Germinal center (tissue), 1 donor: ENCODE results near the gene WAC.
"Not testable (repeated sequence)": the region's sequence is repeated elsewhere in the genome, so short reads cannot be mapped to it uniquely, and the experiment has no call there.

ENCODE experiments used
- DNase-seq: peaks from one replicate; pipeline ENCODE4 v3.0.0; 2012; ENCODE audit warnings: mixed read lengths, low spot score

The WAC gene

DNA sequence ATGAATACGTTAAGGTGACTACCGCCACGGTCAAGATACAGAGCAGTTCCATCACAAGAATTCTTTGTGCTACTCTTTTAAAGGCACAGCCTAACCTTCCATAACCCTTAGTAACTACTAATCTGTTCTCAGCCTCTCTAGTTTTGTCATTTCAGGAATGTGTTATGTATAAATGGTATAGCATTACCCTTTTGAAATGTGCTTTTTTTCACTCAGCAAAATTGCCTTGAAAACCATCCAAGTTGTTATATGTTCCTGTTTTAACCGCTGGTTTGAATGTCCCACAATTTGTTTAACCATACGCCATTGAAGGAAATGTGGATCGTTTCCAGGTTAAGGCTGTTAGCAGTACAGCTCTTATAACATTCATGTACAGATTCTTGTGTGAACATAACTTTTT, 32.0 kb downstream of the WAC start:
- no peak for DNase-seq

DNA sequence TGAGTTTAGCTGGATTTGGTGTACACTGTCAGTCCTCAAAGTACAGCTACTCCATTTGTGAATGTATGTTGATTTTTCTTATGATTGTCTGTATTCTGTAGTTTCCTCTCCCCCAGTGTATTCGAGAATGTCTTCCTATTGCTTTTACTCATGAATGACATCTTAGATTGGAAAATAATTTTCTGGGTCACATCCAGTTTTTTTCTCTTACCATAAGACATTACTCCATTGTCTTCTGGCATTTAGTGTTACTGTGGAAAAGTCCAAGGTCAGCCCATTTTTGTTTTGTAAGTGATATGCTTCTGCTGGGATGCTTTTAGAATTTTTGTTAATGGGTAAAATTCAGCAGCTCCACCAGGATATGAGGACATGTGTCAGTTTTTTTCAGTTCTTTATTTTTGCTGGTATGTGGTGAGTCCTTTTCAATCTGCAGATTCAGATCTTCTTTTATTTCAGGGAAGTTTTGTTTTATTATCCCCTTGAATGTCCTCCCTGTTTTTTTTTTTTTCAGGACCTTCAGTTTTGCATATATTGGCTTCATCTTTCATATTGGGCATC, 33.6 kb downstream of the WAC start:
- DNase-seq, result no peak

DNA sequence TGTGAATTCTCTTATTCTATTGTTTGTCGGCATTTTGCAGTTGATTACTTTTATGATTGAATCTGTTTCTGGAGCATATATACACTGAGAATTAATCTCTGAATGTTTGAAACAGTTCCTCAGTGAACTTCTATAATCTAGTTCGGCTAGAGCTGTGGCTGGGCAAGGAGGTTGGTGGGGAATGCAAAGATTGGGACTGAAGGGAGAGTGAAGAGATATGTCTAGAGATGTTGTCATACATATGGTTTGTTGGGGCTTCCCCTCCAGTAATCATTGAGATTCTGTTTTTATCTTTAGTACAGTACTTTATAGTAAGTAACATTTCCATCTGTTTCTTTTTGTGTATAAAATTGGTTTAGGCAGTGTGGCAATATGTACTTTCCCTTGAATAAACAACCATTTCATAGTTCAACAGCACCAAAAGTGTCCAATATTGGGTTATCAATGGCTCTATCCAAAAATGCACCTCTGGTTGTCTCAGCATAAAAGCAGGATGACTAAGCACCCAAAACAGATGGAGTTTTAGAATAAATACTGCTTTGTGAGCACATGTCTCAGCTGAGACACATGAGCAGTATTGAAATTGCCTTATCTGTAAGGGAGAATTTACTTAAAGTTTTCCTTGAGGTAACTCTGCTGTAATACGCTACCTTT, 36.7 kb downstream of the WAC start:
- no peak for DNase-seq

DNA sequence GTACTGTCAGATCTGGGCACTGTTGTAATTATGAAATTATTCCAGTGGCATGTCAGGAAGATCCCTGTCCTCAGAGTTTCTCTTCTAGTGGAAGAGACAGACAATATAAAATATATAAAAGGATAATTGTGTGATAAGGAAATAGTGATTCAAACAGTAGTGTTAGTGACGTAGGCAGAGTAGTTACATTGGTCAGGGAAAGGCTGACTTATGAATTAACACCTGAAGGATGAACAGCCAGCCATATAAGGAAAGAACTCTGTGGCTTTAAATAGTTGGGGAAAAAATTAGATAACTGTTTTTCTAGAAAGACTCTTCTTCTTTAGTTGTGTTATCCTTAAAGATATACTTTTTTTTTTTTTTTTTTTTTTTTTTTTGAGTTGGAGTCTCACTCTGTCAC, 37.7 kb downstream of the WAC start:
- DNase-seq, result no peak

DNA sequence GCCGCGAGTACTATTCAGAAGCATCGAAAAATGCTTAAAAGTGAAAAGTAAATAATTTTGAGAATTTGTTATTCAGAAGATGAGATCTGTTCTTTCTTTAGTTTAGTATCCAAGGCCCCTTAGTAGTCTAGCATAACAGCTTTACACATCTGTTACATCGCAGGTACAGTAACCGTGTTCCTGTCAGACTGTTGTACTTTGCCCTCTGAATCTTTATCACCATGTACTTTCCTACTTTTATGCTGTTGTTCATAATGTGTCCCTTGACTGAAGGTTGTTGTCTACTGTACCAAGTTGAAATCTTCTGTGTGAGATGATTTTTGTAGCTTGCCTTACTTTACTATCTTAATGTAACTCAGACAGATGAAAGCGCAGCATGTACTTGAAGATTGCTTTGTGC, 38.3 kb downstream of the WAC start:
- no peak for DNase-seq

DNA sequence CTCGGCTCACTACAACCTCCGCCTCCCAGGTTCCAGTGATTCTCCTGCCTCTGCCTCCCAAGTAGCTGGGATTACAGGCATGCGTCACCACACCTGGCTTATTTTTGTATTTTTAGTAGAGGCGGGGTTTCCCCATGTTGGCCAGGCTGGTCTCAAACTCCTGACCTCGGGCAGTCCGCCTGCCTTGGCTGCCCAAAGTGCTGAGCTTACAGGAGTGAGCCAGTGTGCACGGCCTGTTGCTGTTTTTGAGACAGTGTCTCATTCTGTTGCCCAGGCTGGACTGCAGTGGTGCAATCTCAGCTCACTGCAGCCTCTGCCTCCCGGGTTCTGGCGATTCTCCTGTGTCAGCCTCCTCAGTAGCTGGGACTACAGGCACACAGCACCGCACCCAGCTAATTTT, 41.3 kb downstream of the WAC start:
- DNase-seq, result not testable (repeated sequence)

DNA sequence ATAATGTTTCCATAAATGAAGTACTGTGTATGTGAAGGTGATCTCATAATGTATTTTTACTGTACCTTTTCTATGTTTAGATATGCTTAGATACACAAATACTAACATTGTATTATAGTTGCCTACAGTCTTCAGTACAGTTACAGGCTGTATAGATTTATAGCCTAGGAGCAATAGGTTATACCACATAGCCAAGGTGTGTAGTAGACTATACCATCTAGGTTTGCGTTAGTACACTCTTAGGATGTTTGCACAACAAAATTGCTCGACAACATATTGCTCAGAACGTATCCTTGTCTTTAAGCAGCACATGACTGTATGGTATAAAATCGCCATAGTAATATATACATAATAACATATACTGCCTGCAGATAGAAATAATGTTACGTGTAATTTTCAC, 42.9 kb downstream of the WAC start:
- DNase-seq, result no peak

DNA sequence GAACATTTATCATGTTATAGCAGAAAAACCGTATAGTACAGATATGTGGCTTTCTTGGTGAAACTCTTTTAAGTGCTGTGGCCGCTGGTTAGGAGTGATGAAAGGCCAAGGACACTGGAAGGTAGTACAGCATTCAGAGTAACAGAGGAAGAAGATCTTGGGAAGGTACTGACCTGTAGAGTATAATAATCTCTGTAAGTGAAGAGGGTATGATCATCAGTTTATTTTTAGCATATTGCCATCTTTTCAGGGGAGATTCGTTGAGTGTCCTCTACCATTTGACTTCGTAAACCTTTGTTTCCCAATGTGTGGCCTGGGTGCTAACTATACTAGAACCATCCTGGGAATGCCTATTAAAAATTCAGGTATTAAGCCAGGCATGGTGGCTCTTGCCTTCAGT, 44.6 kb downstream of the WAC start:
- no peak for DNase-seq

DNA sequence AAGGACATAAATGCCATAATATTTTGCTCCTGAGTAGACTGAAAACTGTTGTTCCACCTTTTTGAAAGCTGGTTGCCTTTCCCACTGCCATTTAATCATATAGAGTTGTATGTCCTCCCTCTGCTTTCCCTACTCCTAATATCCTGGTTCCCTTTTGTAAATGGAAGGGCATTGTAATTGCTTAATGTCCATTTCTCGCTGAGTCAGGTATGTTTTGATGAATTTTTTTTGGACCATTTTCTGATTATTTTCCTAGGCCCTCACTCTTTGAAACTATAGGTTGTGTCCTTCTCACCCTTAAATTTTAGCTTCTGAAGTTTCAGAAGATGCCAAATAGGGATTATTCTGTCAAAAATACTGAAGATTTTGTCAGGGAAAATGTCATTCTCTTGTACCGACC, 45.5 kb downstream of the WAC start:
- DNase-seq, result no peak

DNA sequence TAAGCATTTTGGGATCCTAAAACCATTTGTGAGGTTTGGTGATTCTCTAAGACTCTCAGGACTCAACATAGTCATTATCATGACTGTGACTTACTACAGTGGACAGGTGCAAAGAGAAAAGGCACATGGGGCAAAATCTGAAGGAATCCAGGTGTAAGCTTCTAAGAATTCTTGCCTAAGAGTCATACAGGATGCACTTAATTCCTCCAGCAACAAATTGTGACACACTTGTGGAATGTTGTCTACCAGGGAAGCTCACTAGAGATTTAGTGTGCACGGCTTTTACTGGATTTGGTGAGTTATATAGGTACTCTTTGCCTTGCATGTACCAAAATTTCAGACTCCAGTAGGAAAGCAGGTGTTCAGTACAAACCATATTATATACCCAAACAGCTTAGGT, 47.9 kb downstream of the WAC start:
- no peak for DNase-seq

DNA sequence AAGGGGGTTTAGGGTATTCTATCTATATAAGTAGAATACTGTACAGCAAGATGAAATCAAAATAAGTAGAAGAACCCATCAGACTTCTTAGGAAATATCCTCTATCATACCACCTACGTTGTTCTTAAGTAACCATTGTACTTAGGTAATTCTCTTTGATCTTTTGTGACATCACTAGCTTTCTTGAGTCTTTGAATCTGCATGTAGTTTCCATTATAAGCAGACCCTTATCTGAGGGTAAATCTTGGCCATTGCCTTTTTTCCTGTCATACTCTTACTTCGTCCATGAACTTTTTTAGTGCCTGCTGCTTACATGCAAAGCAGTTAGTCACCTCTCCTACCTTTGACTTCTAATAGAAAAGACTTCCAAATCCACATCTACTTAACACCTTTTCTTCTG, 49.0 kb downstream of the WAC start:
- DNase-seq, result no peak

DNA sequence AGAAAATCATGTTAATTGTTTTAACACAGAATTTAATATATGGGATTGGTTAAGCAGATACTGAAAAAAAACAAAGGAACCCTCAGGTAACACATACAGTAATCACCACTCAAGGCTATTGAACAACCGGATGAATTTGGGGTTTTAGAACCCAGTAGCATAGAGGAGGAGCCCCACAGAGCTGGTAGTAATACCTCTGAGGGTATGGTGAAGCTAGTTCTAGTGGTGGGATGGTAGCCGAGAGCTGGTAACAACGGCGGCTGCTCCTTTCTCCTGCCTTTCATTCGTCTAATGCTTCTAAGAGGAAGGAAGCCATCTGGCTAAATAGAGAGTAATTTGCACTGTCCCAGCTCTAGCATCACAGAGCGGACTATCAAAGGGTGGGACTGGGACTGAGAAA, 52.2 kb downstream of the WAC start:
- DNase-seq, result no peak

DNA sequence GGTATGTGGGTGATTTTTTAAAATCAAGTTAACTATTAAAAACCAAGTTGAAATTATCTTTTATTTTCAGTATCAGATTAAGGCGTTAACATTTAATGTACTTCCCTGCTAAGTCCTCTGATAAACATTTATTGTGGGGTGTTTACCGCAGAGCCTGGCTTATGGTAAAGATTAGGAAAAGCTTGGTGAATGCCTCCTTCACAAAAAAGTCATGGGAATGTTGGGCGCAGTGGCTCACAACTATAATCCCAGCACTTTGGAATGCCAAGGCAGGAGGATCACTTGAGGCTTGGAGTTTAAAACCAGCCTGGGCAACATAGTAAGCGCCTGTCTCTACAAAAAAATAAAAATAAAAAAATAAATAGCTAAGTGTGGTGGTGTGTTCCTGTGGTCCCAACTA, 53.3 kb downstream of the WAC start:
- no peak for DNase-seq

DNA sequence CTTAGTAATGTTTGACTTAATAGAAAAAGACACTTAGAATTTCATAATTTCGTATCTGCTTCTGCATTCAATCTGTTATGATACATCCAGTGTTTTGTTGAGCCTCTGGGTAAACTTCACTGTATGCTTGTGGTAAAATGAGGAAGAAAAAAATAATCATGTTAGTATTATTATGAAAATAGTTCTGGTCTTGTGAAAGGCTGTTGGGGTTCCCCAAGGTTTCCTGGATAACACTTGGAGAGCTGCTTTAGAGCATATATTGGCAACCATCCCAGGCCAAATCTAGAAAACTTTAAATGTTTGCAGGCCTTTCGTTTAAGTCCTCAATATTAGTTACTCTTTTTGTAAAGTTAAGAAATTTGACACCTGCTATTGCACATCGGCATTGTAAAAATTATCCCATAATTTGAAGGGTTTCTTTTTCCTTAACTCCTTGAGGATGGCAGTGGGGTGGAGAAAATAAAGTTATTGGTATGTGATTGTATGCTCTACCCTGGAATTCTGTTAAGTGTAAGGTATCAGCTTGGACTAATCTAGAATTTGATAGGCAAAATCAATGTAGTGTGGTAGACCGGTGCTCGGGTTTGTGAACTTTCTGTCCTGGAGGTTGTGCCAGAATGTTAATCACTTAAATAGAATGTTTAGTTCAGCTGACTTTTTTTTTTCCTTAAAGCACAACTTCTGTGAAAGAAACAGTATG, 54.5 kb downstream of the WAC start:
- no peak for DNase-seq

DNA sequence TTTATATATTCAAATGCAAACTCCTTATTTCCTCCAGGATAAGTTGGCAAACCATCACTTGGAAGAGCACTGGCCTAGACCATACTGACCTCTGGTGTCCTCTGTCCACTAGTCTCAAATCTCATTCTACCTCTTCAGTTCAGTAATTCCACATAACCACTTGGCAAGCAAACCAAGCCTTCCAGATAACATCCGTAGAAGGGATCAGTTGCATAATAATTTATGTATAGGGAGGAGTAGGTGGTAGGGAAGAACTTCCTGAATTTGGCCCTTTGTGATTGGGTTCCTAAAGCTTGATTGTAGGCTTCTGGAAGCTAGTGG, 55.0 kb downstream of the WAC start:
- DNase-seq, result no peak

DNA sequence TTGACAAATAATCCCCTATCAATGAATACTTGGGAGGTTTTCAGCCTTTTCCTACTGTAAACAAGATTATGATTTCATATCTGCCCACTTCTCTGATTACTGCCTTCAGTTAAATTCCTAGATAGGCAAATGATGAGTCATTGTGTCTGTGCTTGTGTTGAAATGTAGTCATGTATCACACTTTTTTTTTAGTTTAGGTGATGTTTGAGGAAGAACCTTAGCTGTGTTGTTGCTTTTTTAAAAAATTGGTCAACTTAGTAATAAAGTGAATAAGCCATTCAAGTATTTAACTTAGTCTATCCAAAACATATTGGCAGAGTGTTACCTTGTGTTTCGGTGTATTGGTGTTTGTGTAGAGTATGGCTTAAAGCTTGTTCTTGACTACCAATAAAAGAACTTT, 60.0 kb downstream of the WAC start:
- no peak for DNase-seq

DNA sequence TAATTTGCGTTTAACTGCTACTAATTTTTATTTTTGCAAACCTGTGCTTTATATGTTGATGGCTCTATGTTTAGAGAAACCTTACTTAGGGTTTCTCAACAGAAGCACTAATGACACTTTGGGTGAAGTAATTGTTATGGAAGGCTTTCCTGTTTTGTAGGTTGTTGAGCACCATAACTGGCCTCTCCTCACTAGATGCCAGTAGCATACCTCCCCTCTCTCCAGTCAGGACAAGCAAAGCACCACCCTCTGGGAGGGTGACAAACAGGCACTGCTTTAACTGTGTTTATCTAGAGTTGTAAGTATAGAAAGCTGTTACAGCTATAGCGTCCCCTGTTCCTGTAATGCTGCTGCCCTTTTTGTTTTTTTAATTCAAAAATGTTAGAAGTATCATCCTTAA, 60.9 kb downstream of the WAC start:
- DNase-seq, result no peak

DNA sequence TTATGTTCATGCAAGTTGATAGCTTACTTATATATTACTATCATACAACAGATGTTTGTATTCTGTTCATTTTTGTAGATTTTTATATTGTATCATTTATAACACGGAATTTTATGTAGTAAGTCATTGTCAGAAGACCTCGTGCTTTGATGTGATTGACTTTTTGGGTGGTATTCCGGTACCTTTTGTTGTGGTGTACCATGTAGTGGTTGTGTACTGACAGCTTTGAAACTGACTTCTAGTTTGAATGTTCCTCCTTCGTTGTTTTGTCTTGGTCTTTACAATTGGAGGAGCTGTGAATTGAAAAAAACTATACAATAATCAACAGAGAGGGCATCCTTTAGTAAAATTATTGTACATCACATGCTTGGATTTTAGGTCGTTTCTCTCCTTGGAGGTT, 61.5 kb downstream of the WAC start:
- DNase-seq, result no peak

DNA sequence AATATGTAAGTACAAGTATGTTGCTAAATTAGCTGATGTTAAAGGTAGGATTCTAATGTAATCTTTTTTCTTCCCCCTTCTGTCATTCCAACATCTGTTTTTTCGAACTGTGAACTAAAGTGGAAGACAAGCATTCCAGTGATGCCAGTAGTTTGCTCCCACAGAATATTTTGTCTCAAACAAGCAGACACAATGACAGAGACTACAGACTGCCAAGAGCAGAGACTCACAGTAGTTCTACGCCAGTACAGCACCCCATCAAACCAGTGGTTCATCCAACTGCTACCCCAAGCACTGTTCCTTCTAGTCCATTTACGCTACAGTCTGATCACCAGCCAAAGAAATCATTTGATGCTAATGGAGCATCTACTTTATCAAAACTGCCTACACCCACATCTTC, 62.7 kb downstream of the WAC start:
- no peak for DNase-seq

DNA sequence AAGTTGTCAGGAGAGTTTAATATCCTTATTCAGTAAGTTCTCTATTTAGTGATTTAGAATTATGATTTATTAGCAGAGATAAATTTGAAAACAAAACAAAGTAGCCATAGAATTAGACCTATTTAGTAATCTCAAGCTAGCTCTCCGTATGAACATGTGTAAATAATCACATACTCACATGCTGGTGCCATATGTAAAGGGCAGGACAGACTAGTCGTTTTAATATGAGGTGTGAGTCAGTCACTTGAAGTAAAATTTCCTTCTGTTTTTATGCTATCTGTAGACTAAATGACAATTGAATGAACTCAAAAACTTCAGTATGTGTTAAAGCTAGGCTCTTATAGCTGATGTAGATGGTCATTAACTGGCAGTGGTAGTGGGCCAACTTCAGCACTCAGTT, 67.1 kb downstream of the WAC start:
- no peak for DNase-seq

DNA sequence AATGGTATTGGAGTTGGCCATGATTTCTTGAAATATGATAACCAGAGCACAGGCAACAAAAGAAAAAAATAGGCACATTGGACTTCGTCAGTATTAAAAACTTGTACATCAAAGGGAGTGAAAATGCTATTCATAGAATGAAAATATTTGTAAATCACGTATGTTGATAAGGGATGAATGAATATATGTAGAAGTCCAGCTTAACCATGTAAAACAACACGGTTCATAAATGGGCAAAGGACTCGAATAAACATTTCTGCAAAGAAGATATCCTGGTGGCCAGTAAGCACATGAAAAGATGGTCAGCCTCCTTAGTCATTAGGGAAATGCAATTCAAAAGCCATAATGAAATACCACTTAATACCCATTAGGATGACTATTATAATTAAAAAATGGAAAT, 68.1 kb downstream of the WAC start:
- no peak for DNase-seq

DNA sequence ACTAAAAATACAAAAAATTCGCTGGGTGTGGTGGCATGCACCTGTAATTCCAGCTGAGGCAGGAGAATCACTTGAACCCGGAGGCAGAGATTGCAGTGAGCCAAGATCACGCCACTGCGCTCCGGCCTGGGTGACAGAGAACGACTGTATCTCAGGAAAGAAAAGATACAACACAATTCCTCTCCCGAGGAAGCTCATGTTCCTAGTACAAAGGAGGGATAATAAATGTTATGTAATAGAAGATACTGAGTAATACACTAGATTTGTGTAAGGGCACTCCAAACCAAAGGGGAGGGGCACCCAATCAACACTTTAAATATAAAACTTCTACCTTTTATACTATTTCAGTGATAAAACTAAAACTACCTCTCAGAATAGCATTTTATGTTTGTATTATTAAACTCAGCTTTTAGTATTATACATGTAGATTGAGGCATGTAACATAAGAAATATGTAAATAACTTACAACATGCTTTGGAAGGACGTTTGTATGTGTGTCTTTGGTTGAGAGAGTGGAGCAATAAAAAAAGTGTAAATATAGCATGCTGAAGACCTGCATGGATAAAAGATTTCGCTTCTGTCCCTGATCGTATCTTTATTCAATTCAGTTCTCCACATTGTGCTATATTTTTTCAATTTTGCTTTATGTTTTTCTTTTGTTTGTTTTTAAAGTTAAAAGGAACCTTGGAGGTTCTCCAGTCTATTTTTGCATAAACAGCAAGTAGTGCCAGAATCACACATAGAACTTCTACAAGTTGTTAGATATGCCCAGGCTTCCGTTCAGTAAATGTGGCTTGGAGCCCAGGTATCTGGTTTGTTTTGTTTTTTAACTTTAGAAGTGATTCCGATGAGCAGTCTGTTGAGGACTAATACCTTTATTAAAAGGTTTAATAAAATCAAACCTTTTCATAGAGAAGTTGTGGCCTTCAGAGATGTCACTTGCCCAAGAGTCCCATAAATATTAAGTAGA, 71.9 kb downstream of the WAC start:
- DNase-seq, result no peak

DNA sequence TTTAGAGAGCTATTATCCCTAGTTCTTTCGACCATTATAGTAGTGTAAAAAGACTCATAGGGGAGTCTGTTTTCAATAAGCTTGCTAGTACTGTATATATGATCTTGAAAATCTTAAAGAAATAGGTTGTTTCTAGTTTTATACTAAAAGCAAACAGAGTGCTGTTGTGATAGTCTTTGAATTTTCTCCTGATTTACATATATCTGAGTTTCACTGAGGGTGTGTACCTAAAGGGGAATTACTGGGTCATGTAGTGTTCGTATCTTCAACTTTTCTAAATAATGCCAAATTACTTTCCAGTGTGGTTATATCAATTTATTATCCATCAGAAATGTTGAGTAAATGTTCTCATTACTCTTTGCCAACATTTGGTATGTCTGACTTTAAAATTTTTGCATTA, 73.7 kb downstream of the WAC start:
- DNase-seq, result no peak
